ENCODE results near the gene ZNF107. TPM values are rescaled to one million over a fixed set of nuclear protein-coding genes. Genes with fewer than 3 reads are reported as not detected.

ZNF107 gene
- total and polyA plus RNA-seq, 2 of the 4 experiments (the other 2 are of a cell fraction) = 2.0 to 2.5 TPM

GRCh38 chr7:64755865-64756264 is 89.9 kb downstream of the ZNF107 start:
- no peak for ATAC-seq (ENCODE audit: low read depth)
- no peak for DNase-seq
- H3K14ac ChIP-seq (replicated peaks; ENCODE audit: low read depth, low read length) = no peak overlapping the region
- no peaks in the 10 kb centered on the region for H3K36me3 ChIP-seq (ENCODE audit: control insufficient read depth, insufficient read depth, low read length)
- H2BK20ac ChIP-seq (ENCODE audit: low read depth, low read length) = no peak overlapping the region
- H2BK5ac ChIP-seq (ENCODE audit: low read depth, low read length, poor library complexity, severe bottlenecking) = no peak overlapping the region
- H4K5ac ChIP-seq (ENCODE audit: low read depth, low read length) = no peak overlapping the region
- no peak overlapping the region for H3K18ac ChIP-seq (ENCODE audit: low read depth, low read length)
- H3K4me3 ChIP-seq (ENCODE audit: insufficient read depth, low read depth, low read length) = no peak overlapping the region
- H4K8ac ChIP-seq (ENCODE audit: low read depth in 2 of 2, low read length in 2 of 2) = no peak overlapping the region
- H2BK120ac ChIP-seq (ENCODE audit: low read depth, low read length) = no peak overlapping the region
- no TSS peak for BruUV-seq (replicated peaks)
- no peaks in the 10 kb centered on the region for H3K79me1 ChIP-seq (ENCODE audit: low read depth in 1 of 2, low read length in 2 of 2)
- H2AK9ac ChIP-seq (replicated peaks; ENCODE audit: low read depth, low read length, poor library complexity) = no peak overlapping the region
- no peak for TF ChIP-seq RAD21 (IDR thresholded peaks at IDR 0.05; ENCODE audit: low read length)
- TF ChIP-seq RFX5 (IDR thresholded peaks at IDR 0.05; ENCODE audit: low read depth, low read length) = no peak
- no peak for TF ChIP-seq USF2 (IDR thresholded peaks at IDR 0.05; ENCODE audit: low read depth, low read length)
- no peak for TF ChIP-seq SMC3 (IDR thresholded peaks at IDR 0.05; ENCODE audit: low read depth, low read length)
- no peak for TF ChIP-seq BHLHE40 (IDR thresholded peaks at IDR 0.05; ENCODE audit: low read depth, low read length)
- no peak for TF ChIP-seq POLR2A (IDR thresholded peaks at IDR 0.05; ENCODE audit: low read depth, low read length)
- no peak for TF ChIP-seq RCOR1 (IDR thresholded peaks at IDR 0.05; ENCODE audit: insufficient replicate concordance, low read length)
- no peak for TF ChIP-seq NFE2L2 (IDR thresholded peaks at IDR 0.05; ENCODE audit: low read depth, low read length)
- no peak for TF ChIP-seq CTCF (conservative IDR thresholded peaks at IDR 0.05; ENCODE audit: low read depth, low read length)
- TF ChIP-seq ELK1 (IDR thresholded peaks at IDR 0.05; ENCODE audit: borderline replicate concordance, low read depth, low read length) = no peak
- no peak for TF ChIP-seq CEBPB (IDR thresholded peaks at IDR 0.05; ENCODE audit: low read depth, low read length)
- no peak for TF ChIP-seq CHD1 (IDR thresholded peaks at IDR 0.05; ENCODE audit: low read depth, low read length)
- TF ChIP-seq MAFK (IDR thresholded peaks at IDR 0.05; ENCODE audit: low read depth, low read length) = no peak
- TF ChIP-seq MXI1 (IDR thresholded peaks at IDR 0.05; ENCODE audit: borderline replicate concordance, low read depth, low read length) = no peak
- no peak for TF ChIP-seq FOS (IDR thresholded peaks at IDR 0.05; ENCODE audit: low read depth, low read length)
- no peak for TF ChIP-seq MAZ (IDR thresholded peaks at IDR 0.05; ENCODE audit: borderline replicate concordance, low read depth, low read length)
- no peak overlapping the region for H3K9ac ChIP-seq (ENCODE audit: low read depth, low read length)
- no peak overlapping the region for H3K23ac ChIP-seq (ENCODE audit: low read depth, low read length)
- H2BK15ac ChIP-seq (ENCODE audit: low read depth, low read length) = no peak overlapping the region
- no peaks in the 10 kb centered on the region for H4K20me1 ChIP-seq (ENCODE audit: insufficient read depth, low read length)
- no peaks in the 10 kb centered on the region for H3K9me3 ChIP-seq (ENCODE audit: control insufficient read depth, insufficient read depth, low read length)
- H3K27ac ChIP-seq (ENCODE audit: insufficient read depth, low read length) = no peak overlapping the region
- no peak overlapping the region for H3K4me2 ChIP-seq (ENCODE audit: low read depth, low read length)
- no peak overlapping the region for H2AK5ac ChIP-seq (ENCODE audit: low read depth, low read length)
- no peaks in the 10 kb centered on the region for H3K27me3 ChIP-seq (ENCODE audit: control insufficient read depth, insufficient read depth, low read length)
- H3K4ac ChIP-seq (ENCODE audit: low read depth, low read length) = no peak overlapping the region
- no peak overlapping the region for H4K91ac ChIP-seq (ENCODE audit: insufficient read depth, low read depth, low read length)
- H3K56ac ChIP-seq (ENCODE audit: extremely low read depth, insufficient read depth, low read length) = no peak overlapping the region
- intact Hi-C loops (cut with micrococcal nuclease) = no loop called here
- H2AFZ ChIP-seq (replicated peaks; ENCODE audit: low read length, poor library complexity) = no peak overlapping the region
- H3K4me1 ChIP-seq (ENCODE audit: control insufficient read depth, insufficient read depth, low read length) = no peaks in the 10 kb centered on the region
- ChIA-PET CTCF (no interaction called here), POLR2A (ENCODE audit: unreplicated experiment) (no interaction called here)
- H3K9me1 ChIP-seq (ENCODE audit: insufficient read depth, low read length) = no peaks in the 10 kb centered on the region
- in situ Hi-C loops (cut with MboI; ENCODE audit: low sequenced_read_pairs) = no loop called here
- dilution Hi-C loops (cut with HindIII; ENCODE audit: low sequenced_read_pairs, unreplicated experiment) = no loop called here
- WGBS, 2 experiments (ENCODE audit: extremely low coverage in 2 of 2, insufficient read length in 1 of 2) = no CpG with 5 or more reads among the region's 3 CpGs
